Suprapubic skin (tissue), 4 donors: ENCODE results near the gene MFAP1. TPM values are rescaled to one million over a fixed set of nuclear protein-coding genes. Genes with fewer than 3 reads are reported as not detected.
A peak's percentile ranks its signal among the peaks of the same experiment; 100 is the strongest.
"Not testable (repeated sequence)": the region's sequence is repeated elsewhere in the genome, so short reads cannot be mapped to it uniquely, and the experiment has no call there.

Experiments
- DNase-seq, 2 donors: peaks; one replicate each; pipeline ENCODE4 v3.0.0-alpha.2; 2019; ENCODE audit warnings: low spot score in 2 of 2
- H3K27ac ChIP-seq: fragments of 200-600 bp; sonication (generic); one replicate; pipeline ENCODE4 v1.5.1; 2019
- H3K27me3 ChIP-seq: fragments of 200-600 bp; sonication (generic); one replicate; pipeline ENCODE4 v1.5.1; 2019
- H3K36me3 ChIP-seq: fragments of 200-600 bp; sonication (generic); one replicate; pipeline ENCODE4 v1.5.1; 2019
- H3K4me1 ChIP-seq: fragments of 200-600 bp; sonication (generic); one replicate; pipeline ENCODE4 v1.5.1; 2019
- H3K4me3 ChIP-seq: fragments of 200-600 bp; sonication (generic); one replicate; pipeline ENCODE4 v1.5.1; 2019; ENCODE audit warnings: mild to moderate bottlenecking
- H3K9me3 ChIP-seq: fragments of 200-600 bp; sonication (generic); one replicate; pipeline ENCODE4 v1.5.1; 2019
- EP300 ChIP-seq: sonication (generic); formaldehyde crosslinking; IDR thresholded peaks from one replicate; pipeline ENCODE4 v1.6.1; 2017; ENCODE audit warnings: antibody characterized with exemption
- POLR2A ChIP-seq, 2 donors: fragments of 450-650 bp; IDR thresholded peaks; one replicate each; pipeline ENCODE4 v1.6.1; 2017; ENCODE audit warnings: antibody characterized with exemption in 2 of 2, mild to moderate bottlenecking in 2 of 2, moderate library complexity in 2 of 2
- POLR2AphosphoS5 ChIP-seq, 3 donors: sonication (generic); formaldehyde crosslinking; IDR thresholded peaks; one replicate each; pipeline ENCODE4 v1.6.1; 2017; ENCODE audit warnings: antibody characterized with exemption in 3 of 3
- WGBS: methylation state at CpG from one replicate; pipeline ENCODE4 v1.1.5; 2018; 5-methylcytosine and 5-hydroxymethylcytosine counted together
- total RNA-seq, 4 donors: library from RNA; depleted of rRNA; stranded (reverse); fragments of >200 nt; gene quantifications; one replicate each; pipeline ENCODE4 v1.1.0, GENCODE V29; 2016
- TF ChIP-seq, protein P1 (sequence below), 2 donors: fragments of 200-600 bp in 1 of 2; fragments of 450-650 bp in 1 of 2; sonication (generic) in 1 of 2; IDR thresholded peaks; one replicate each; pipeline ENCODE4 v1.5.1; 2016 to 2019; ENCODE audit warnings: antibody characterized with exemption in 2 of 2, mild to moderate bottlenecking in 1 of 2, moderate library complexity in 1 of 2

MFAP1 gene
- total RNA-seq, 4 donors from 2014 or later = 12.8 to 17.7 (median 15.4) TPM

DNA sequence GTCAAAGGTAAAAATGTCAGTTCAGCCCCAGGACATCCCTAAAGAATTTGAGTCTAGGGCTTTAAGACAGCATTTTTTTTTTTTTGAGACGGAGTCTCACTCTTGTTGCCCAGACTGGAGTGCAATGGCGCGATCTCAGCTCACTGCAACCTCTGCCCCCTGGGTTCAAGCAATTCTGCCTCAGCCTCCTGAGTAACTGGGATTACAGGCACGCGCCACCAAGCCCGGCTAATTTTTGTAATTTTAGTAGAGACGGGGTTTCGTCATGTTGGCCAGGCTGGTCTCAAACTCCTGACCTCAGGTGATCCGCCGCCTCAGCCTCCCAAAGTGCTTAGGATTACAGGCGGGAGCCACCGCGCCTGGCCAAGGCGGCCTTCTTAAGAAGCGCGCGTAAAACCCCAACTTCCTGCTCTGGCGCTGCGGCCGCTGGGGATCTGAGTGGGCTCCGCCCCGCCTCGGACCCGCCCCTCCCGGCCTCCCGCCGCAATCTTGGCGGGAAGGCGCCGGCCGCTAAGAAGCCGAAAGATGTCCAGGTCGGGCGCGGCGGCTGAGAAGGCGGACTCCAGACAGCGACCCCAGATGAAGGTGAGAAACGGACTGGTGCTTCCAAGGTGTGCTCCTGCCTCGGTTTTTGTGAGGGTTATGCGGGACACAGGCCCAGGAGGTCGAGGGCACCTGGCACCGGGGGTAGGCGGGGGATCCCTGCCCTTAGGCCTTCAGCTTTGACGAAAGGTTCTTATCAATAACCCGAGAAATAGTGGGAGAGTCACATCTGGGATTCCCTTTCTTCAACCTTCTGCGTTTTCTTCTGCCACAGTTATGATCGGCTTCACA, 2.2 kb upstream of the MFAP1 start, which contains the start of gene WDR76:
Gene WDR76 (plus strand): TSS at position 495 of the 834 bp plus-strand sequence. CDS start 31 bp downstream, at position 526.
- Histone ChIP-seq H3K9me3 (no peaks in the 10 kb centered on the region), H3K4me1 (peaks cover 44% of the 10 kb centered on the region), H3K27ac (peak within 1 kb of the TSS; percentile 70), H3K27me3 (no peaks in the 10 kb centered on the region), H3K4me3 (peak within 1 kb of the TSS; percentile 58), H3K36me3 (no peaks in the 10 kb centered on the region)
- 6% methylated on average over 48 of the region's 48 CpGs for WGBS
- TF ChIP-seq, protein P1, sequence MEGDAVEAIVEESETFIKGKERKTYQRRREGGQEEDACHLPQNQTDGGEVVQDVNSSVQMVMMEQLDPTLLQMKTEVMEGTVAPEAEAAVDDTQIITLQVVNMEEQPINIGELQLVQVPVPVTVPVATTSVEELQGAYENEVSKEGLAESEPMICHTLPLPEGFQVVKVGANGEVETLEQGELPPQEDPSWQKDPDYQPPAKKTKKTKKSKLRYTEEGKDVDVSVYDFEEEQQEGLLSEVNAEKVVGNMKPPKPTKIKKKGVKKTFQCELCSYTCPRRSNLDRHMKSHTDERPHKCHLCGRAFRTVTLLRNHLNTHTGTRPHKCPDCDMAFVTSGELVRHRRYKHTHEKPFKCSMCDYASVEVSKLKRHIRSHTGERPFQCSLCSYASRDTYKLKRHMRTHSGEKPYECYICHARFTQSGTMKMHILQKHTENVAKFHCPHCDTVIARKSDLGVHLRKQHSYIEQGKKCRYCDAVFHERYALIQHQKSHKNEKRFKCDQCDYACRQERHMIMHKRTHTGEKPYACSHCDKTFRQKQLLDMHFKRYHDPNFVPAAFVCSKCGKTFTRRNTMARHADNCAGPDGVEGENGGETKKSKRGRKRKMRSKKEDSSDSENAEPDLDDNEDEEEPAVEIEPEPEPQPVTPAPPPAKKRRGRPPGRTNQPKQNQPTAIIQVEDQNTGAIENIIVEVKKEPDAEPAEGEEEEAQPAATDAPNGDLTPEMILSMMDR (IDR thresholded peaks at IDR 0.05) = no peak
- TF ChIP-seq EP300 (no peak), POLR2AphosphoS5 (IDR thresholded peaks at IDR 0.05) (no peak), POLR2A (IDR thresholded peaks at IDR 0.05) (no peak)
- peak; percentile 84 to 89 for DNase-seq

DNA sequence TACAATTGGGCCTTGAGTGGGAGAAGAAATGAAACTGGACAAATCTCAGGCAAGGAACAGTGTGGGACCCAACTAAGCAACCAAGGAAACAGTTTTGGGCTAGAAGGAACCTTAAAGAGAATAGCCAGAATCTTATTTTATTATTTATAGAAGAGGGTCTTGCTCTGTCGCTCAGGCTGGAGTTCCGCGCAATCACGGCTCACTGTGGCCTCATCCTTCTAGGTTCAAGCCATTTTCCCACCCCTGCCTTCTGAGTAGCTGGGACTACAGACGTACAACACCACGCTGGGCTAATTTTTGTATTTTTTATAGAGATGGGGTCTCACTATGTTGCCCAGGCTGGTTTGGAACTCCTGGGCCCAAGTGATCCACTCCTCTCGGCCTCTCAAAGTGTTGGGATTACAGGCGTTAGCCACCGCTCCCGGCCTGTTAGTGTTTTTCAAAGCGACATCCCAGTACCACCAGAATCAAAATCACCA, 1.6 kb upstream of the MFAP1 start:
- H3K9me3 ChIP-seq = no peaks in the 10 kb centered on the region
- peak overlapping the region; percentile 70 for H3K27ac ChIP-seq
- TF ChIP-seq, protein P1 (IDR thresholded peaks at IDR 0.05) = no peak
- TF ChIP-seq EP300 = no peak
- no peak for TF ChIP-seq POLR2A (IDR thresholded peaks at IDR 0.05)
- peak overlapping the region; percentile 58 for H3K4me3 ChIP-seq
- DNase-seq = no peak
- no peaks in the 10 kb centered on the region for H3K36me3 ChIP-seq
- H3K4me1 ChIP-seq = peaks cover 45% of the 10 kb centered on the region
- no peaks in the 10 kb centered on the region for H3K27me3 ChIP-seq
- 97% methylated on average over 11 of the region's 11 CpGs for WGBS

DNA sequence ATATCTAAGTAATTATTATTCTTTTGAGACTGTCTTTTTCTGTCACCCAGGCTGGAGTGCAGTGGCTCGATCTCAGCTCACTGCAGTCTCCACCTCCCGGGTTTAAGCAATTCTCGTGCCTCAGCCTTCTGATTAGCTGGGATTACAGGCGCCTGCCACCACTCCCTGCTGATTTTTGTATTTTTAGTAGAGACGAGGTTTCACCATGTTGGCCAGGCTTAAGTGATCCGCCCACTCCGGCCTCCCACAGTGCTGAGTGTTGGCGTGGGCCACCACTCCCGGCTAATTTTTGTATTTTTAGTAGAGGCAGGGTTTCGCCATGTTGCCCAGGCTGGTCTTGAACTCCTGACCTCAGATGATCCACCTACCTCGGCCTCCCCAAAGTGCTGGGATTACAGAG, 815 bp upstream of the MFAP1 start:
- H3K27ac ChIP-seq, DNase-seq, H3K4me3 ChIP-seq, H3K36me3 ChIP-seq, H3K9me3 ChIP-seq, H3K27me3 ChIP-seq: not testable (repeated sequence)
- WGBS = 91% methylated on average over 11 of the region's 11 CpGs
- H3K4me1 ChIP-seq = peaks cover 45% of the 10 kb centered on the region

DNA sequence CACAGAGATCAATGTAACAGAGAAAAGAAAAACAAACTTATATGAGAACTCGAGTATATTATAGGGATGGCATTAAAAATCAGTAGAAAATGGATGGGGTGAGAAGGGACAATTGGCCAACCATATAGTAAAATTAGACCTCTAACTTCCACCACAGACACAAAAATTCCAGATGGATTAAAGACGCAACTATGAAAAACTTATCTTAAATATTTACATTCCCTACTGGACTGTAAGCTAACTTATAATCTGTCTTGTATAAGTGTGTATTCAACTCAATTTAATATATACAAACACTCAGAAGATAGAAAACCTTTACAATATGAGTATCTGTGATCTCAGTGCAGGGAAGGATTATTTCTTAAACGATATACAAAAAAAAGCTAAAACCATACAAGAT, 3.0 kb downstream of the MFAP1 start:
- peaks cover 4% of the 10 kb centered on the region for H3K36me3 ChIP-seq
- WGBS = 73% methylated on average over 3 of the region's 3 CpGs
- no peak for TF ChIP-seq POLR2AphosphoS5 (IDR thresholded peaks at IDR 0.05)
- TF ChIP-seq, protein P1 (IDR thresholded peaks at IDR 0.05) = no peak
- no peak for TF ChIP-seq POLR2A (IDR thresholded peaks at IDR 0.05)
- no peak for TF ChIP-seq EP300
- H3K27me3 ChIP-seq = no peaks in the 10 kb centered on the region
- no peak overlapping the region for H3K4me3 ChIP-seq
- no peaks in the 10 kb centered on the region for H3K9me3 ChIP-seq
- H3K27ac ChIP-seq = no peak overlapping the region
- DNase-seq = no peak
- H3K4me1 ChIP-seq = peaks cover 32% of the 10 kb centered on the region

DNA sequence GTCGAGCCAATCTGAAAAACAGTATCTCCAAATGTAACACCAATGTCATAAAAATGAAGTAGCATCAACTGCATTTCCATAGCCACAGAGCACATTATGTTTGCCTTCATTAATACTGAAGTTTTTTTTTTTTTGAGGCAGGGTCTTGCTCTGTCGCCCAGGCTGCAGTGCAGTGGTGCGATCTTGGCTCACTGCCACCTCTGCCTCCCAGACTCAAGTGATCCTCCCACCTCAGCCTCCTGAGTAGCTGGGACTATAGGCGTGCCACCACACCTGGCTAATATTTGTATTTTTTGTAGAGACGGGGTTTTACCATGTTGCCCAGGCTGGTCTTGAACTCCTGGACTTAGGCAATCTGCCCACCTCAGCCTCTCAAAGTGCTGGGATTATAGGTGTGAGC, 9.4 kb downstream of the MFAP1 start:
- not testable (repeated sequence) for DNase-seq, H3K9me3 ChIP-seq, H3K27ac ChIP-seq, H3K27me3 ChIP-seq, H3K4me3 ChIP-seq, H3K4me1 ChIP-seq
- 90% methylated on average over 5 of the region's 5 CpGs for WGBS
- peaks cover 62% of the 10 kb centered on the region for H3K36me3 ChIP-seq

DNA sequence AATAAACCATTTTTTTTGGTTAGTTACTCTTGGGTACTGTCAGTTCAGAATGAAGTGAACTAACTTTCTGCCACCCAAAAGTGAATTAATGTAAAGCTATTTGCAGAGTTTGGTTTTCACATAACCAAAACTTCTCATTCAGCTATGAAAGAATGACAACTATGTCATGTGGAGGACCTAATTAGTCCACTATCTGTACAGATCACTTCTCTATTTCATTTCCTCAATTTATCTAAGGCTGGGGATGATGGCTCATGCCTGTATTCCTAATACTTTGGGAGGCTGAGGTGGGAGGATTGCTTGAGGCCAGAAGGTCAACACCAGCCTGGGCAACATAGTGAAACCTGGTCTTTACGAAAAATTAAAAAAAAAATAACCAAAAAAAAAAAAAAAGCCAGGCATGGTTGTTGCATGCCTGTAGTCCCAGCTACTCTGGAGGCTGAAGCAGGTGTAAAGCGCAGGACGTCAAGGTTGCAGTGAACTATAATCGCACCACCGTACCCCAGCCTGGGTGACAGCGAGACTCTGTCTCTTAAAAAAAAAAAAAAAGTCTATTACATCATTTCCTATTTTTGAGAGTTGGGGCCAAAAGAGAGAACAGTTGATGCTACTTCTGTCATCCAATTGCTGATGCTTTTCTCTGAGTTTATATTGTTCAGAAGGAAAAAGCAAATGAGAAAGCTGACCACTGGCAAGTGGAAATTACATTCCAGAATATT, 15.4 kb downstream of the MFAP1 start:
- WGBS = 88% methylated on average over 6 of the region's 6 CpGs
- H3K4me1 ChIP-seq = no peaks in the 10 kb centered on the region
- H3K9me3 ChIP-seq = no peaks in the 10 kb centered on the region
- peaks cover 100% of the 10 kb centered on the region for H3K36me3 ChIP-seq
- TF ChIP-seq POLR2AphosphoS5 (IDR thresholded peaks at IDR 0.05) (no peak), EP300 (no peak), POLR2A (IDR thresholded peaks at IDR 0.05) (no peak)
- TF ChIP-seq, protein P1 (IDR thresholded peaks at IDR 0.05) = no peak
- no peaks in the 10 kb centered on the region for H3K27me3 ChIP-seq
- DNase-seq = no peak
- no peak overlapping the region for H3K27ac ChIP-seq
- no peak overlapping the region for H3K4me3 ChIP-seq
